Neural progenitor cell (in vitro differentiated cells): ENCODE results near the gene TIMM8A. TPM values are rescaled to one million over a fixed set of nuclear protein-coding genes. Genes with fewer than 3 reads are reported as not detected.

Experiments
- DNase-seq: peaks from one replicate; pipeline ENCODE4 v3.0.0-alpha.2; 2016; ENCODE audit warnings: low spot score
- H2AFZ ChIP-seq: fragments of 200-600 bp; sonication (generic); replicated peaks from 2 replicates; pipeline ENCODE4 v1.6.1; 2016; ENCODE audit warnings: antibody characterized with exemption
- H3F3A ChIP-seq: fragments of 200-600 bp; sonication (generic); 2 replicates; pipeline ENCODE4 v1.6.1; 2016; ENCODE audit warnings: antibody characterized with exemption, low read depth
- H3K27ac ChIP-seq: fragments of 200-600 bp; sonication (generic); 2 replicates; pipeline ENCODE4 v1.5.1; 2016; ENCODE audit warnings: mild to moderate bottlenecking
- H3K27me3 ChIP-seq: fragments of 200-600 bp; sonication (generic); 2 replicates; pipeline ENCODE4 v1.6.1; 2016; ENCODE audit warnings: mild to moderate bottlenecking, moderate library complexity
- H3K36me3 ChIP-seq: fragments of 200-600 bp; sonication (generic); 2 replicates; pipeline ENCODE4 v1.5.1; 2016
- H3K4me1 ChIP-seq: fragments of 200-600 bp; sonication (generic); 2 replicates; pipeline ENCODE4 v1.6.1; 2016; ENCODE audit warnings: mixed run types
- H3K4me2 ChIP-seq: fragments of 200-600 bp; sonication (generic); 2 replicates; pipeline ENCODE4 v1.6.1; 2016
- H3K4me3 ChIP-seq: fragments of 200-600 bp; sonication (generic); 2 replicates; pipeline ENCODE4 v1.5.1; 2016
- H3K79me2 ChIP-seq: fragments of 200-600 bp; sonication (generic); 2 replicates; pipeline ENCODE4 v1.6.1; 2016; ENCODE audit warnings: low read depth
- H3K9ac ChIP-seq: fragments of 200-600 bp; sonication (generic); 2 replicates; pipeline ENCODE4 v1.6.1; 2016
- H3K9me3 ChIP-seq: fragments of 200-600 bp; sonication (generic); 2 replicates; pipeline ENCODE4 v1.5.1; 2016; ENCODE audit warnings: low read depth
- H4K20me1 ChIP-seq: fragments of 200-600 bp; sonication (generic); 2 replicates; pipeline ENCODE4 v1.6.1; 2016; ENCODE audit warnings: low read depth
- H3K27ac Mint-ChIP-seq: 3 replicates; pipeline ENCODE4 v1.8.0; 2021; ENCODE audit warnings: mixed read lengths
- H3K27me3 Mint-ChIP-seq: 2 replicates; pipeline ENCODE4 v1.8.0; 2022; ENCODE audit warnings: low read depth, mild to moderate bottlenecking, inconsistent platforms, moderate library complexity, mixed read lengths; ENCODE audit not compliant: insufficient read depth
- H3K36me3 Mint-ChIP-seq: 3 replicates; pipeline ENCODE4 v1.8.0; 2021; ENCODE audit warnings: mixed read lengths
- H3K4me1 Mint-ChIP-seq: 3 replicates; pipeline ENCODE4 v1.8.0; 2021; ENCODE audit warnings: mixed read lengths
- H3K4me3 Mint-ChIP-seq: 3 replicates; pipeline ENCODE4 v1.8.0; 2021; ENCODE audit warnings: mild to moderate bottlenecking, moderate library complexity, mixed read lengths
- H3K9me3 Mint-ChIP-seq: 3 replicates; pipeline ENCODE4 v1.8.0; 2020; ENCODE audit warnings: mixed read lengths
- CTCF ChIP-seq: fragments of 200-600 bp; sonication (generic); IDR thresholded peaks from 2 replicates; pipeline ENCODE4 v1.5.1; 2017; ENCODE audit warnings: antibody characterized with exemption, mild to moderate bottlenecking
- EZH2 ChIP-seq: fragments of 200-600 bp; sonication (generic); IDR thresholded peaks from 2 replicates; pipeline ENCODE4 v1.6.1; 2017; ENCODE audit warnings: antibody characterized with exemption, mild to moderate bottlenecking, moderate library complexity
- EZH2phosphoT487 ChIP-seq: fragments of 200-600 bp; sonication (generic); IDR thresholded peaks from 2 replicates; pipeline ENCODE4 v1.6.1; 2017; ENCODE audit warnings: antibody characterized with exemption
- total RNA-seq: library from RNA; depleted of rRNA; stranded (reverse); fragments of >200 nt; gene quantifications from 2 replicates; pipeline ENCODE4 v1.2.3, GENCODE V29; 2015; ENCODE audit warnings: low replicate concordance

The TIMM8A gene
- total RNA-seq, 1 donor from 2014 or later, result 9.5 TPM

GRCh38 chrX:101365301-101365795, 16.8 kb upstream of the TIMM8A start:
- H4K20me1 ChIP-seq, result no peaks in the 10 kb centered on the region
- H3K27me3 Mint-ChIP-seq, result no peaks in the 10 kb centered on the region
- no peak overlapping the region for H2AFZ ChIP-seq
- H3K9me3 ChIP-seq, result no peaks in the 10 kb centered on the region
- no peaks in the 10 kb centered on the region for H3K4me1 ChIP-seq
- H3K27me3 ChIP-seq, result no peaks in the 10 kb centered on the region
- no peaks in the 10 kb centered on the region for H3F3A ChIP-seq
- no peak overlapping the region for H3K27ac Mint-ChIP-seq
- no peak overlapping the region for H3K4me3 ChIP-seq
- H3K79me2 ChIP-seq, result no peaks in the 10 kb centered on the region
- no peaks in the 10 kb centered on the region for H3K4me1 Mint-ChIP-seq
- DNase-seq, result no peak
- TF ChIP-seq EZH2phosphoT487 (no peak), EZH2 (no peak)
- peaks cover 3% of the 10 kb centered on the region for H3K9me3 Mint-ChIP-seq
- no peak overlapping the region for H3K27ac ChIP-seq
- no peaks in the 10 kb centered on the region for H3K36me3 ChIP-seq
- no peak overlapping the region for H3K9ac ChIP-seq
- no peak overlapping the region for H3K4me3 Mint-ChIP-seq
- no peaks in the 10 kb centered on the region for H3K36me3 Mint-ChIP-seq
- H3K4me2 ChIP-seq, result no peak overlapping the region

GRCh38 chrX:101362757-101363156, 14.2 kb upstream of the TIMM8A start:
- TF ChIP-seq CTCF, result no peak
- TF ChIP-seq EZH2phosphoT487, result no peak
- TF ChIP-seq EZH2, result no peak
- H3K4me3 ChIP-seq, result no peak overlapping the region
- Mint-ChIP-seq H3K27ac (no peak overlapping the region), H3K36me3 (no peaks in the 10 kb centered on the region), H3K4me1 (no peaks in the 10 kb centered on the region), H3K27me3 (no peaks in the 10 kb centered on the region), H3K9me3 (peaks cover 3% of the 10 kb centered on the region), H3K4me3 (no peak overlapping the region)
- no peaks in the 10 kb centered on the region for H3K36me3 ChIP-seq
- H3K4me1 ChIP-seq, result no peaks in the 10 kb centered on the region
- H3K79me2 ChIP-seq, result no peaks in the 10 kb centered on the region
- H3K9me3 ChIP-seq, result no peaks in the 10 kb centered on the region
- no peak overlapping the region for H3K27ac ChIP-seq
- H2AFZ ChIP-seq, result no peak overlapping the region
- no peak overlapping the region for H3K9ac ChIP-seq
- H3K4me2 ChIP-seq, result no peak overlapping the region
- H4K20me1 ChIP-seq, result no peaks in the 10 kb centered on the region
- no peaks in the 10 kb centered on the region for H3K27me3 ChIP-seq
- H3F3A ChIP-seq, result no peaks in the 10 kb centered on the region
- DNase-seq, result no peak

- Mint-ChIP-seq H3K27ac (no peak overlapping the region), H3K4me1 (no peaks in the 10 kb centered on the region), H3K4me3 (no peak overlapping the region), H3K27me3 (no peaks in the 10 kb centered on the region), H3K36me3 (no peaks in the 10 kb centered on the region), H3K9me3 (peaks cover 3% of the 10 kb centered on the region)
- Histone ChIP-seq H3K27me3 (no peaks in the 10 kb centered on the region), H3K79me2 (no peaks in the 10 kb centered on the region), H4K20me1 (no peaks in the 10 kb centered on the region), H3K36me3 (no peaks in the 10 kb centered on the region), H2AFZ (no peak overlapping the region), H3K4me1 (no peaks in the 10 kb centered on the region), H3K27ac (no peak overlapping the region), H3K9ac (no peak overlapping the region), H3K4me2 (no peak overlapping the region), H3F3A (no peaks in the 10 kb centered on the region), H3K9me3 (no peaks in the 10 kb centered on the region), H3K4me3 (no peak overlapping the region)
- TF ChIP-seq CTCF (no peak), EZH2 (no peak), EZH2phosphoT487 (no peak)
- no peak for DNase-seq
These were observed 13.6 kb upstream of the TIMM8A start for GRCh38 chrX:101362116-101362515.

GRCh38 chrX:101360390-101360789, 11.8 kb upstream of the TIMM8A start:
- no peaks in the 10 kb centered on the region for H3K36me3 Mint-ChIP-seq
- no peak overlapping the region for H3K27ac ChIP-seq

More at GRCh38 chrX:101360390-101360789, 11.8 kb upstream of the TIMM8A start:
- no peaks in the 10 kb centered on the region for H3K4me1 Mint-ChIP-seq
- TF ChIP-seq EZH2phosphoT487, result no peak
- no peak for TF ChIP-seq CTCF
- TF ChIP-seq EZH2, result no peak
- Histone ChIP-seq H2AFZ (no peak overlapping the region), H3K4me2 (no peak overlapping the region), H3K79me2 (no peaks in the 10 kb centered on the region), H4K20me1 (no peaks in the 10 kb centered on the region), H3K4me1 (no peaks in the 10 kb centered on the region), H3K9me3 (no peaks in the 10 kb centered on the region), H3K27me3 (no peaks in the 10 kb centered on the region), H3K36me3 (no peaks in the 10 kb centered on the region), H3K9ac (no peak overlapping the region), H3K4me3 (no peak overlapping the region), H3F3A (no peaks in the 10 kb centered on the region)
- no peak overlapping the region for H3K27ac Mint-ChIP-seq
- no peaks in the 10 kb centered on the region for H3K27me3 Mint-ChIP-seq
- no peak for DNase-seq
- H3K9me3 Mint-ChIP-seq, result peaks cover 10% of the 10 kb centered on the region
- H3K4me3 Mint-ChIP-seq, result no peak overlapping the region
